ENCODE data around the gene MRPL46.
A peak's percentile ranks its signal among the peaks of the same experiment; 100 is the strongest.

Gene MRPL46

GRCh38 chr15:88467073-88467934 is at the start of gene MRPL46, which contains the start of gene MRPS11:
Gene MRPL46 (minus strand): TSS chr15:88467388. CDS start chr15:88467377, 11 bp downstream.
Gene MRPS11 (plus strand): TSS chr15:88467708. CDS start chr15:88467718, 10 bp downstream.
- Mint-ChIP-seq H3K9me3 (no peaks in the 10 kb centered on the region), H3K4me3 (peak within 1 kb of the TSS; percentile 83), H3K27ac (peak within 1 kb of the TSS; percentile 99), H3K4me1 (peaks cover 33% of the 10 kb centered on the region), H3K36me3 (peaks cover 61% of the 10 kb centered on the region)
- ATAC-seq: peak; percentile 92
- DNase-seq (ENCODE audit: low spot score in 2 of 2): peak; percentile 85 to 95

- no peak for ATAC-seq
- Mint-ChIP-seq H3K36me3 (peaks cover 9% of the 10 kb centered on the region), H3K27ac (no peak overlapping the region), H3K4me1 (no peaks in the 10 kb centered on the region), H3K9me3 (no peaks in the 10 kb centered on the region), H3K4me3 (no peak overlapping the region)
- no peak for DNase-seq (ENCODE audit: low spot score in 2 of 2)
These were observed 46.0 kb upstream of the MRPL46 start for GRCh38 chr15:88513195-88513594.

- ATAC-seq (no peak), DNase-seq (ENCODE audit: low spot score in 2 of 2) (no peak)
- H3K36me3 Mint-ChIP-seq: peaks cover 9% of the 10 kb centered on the region
- no peaks in the 10 kb centered on the region for H3K4me1 Mint-ChIP-seq
- H3K9me3 Mint-ChIP-seq: no peaks in the 10 kb centered on the region
- H3K27ac Mint-ChIP-seq: no peak overlapping the region
- H3K4me3 Mint-ChIP-seq: no peak overlapping the region
These were observed 45.4 kb upstream of the MRPL46 start for GRCh38 chr15:88512601-88513000.

GRCh38 chr15:88512078-88512477 is 44.9 kb upstream of the MRPL46 start:
- H3K9me3 Mint-ChIP-seq: no peaks in the 10 kb centered on the region
- no peak for ATAC-seq
- DNase-seq (ENCODE audit: low spot score in 2 of 2): no peak
- H3K4me3 Mint-ChIP-seq: no peak overlapping the region
- H3K4me1 Mint-ChIP-seq: no peaks in the 10 kb centered on the region
- no peak overlapping the region for H3K27ac Mint-ChIP-seq
- peaks cover 9% of the 10 kb centered on the region for H3K36me3 Mint-ChIP-seq

- Mint-ChIP-seq H3K36me3 (peaks cover 9% of the 10 kb centered on the region), H3K27ac (no peak overlapping the region), H3K4me1 (no peaks in the 10 kb centered on the region), H3K4me3 (no peak overlapping the region), H3K9me3 (no peaks in the 10 kb centered on the region)
- DNase-seq (ENCODE audit: low spot score in 2 of 2) (no peak), ATAC-seq (no peak)
These were observed 44.0 kb upstream of the MRPL46 start for GRCh38 chr15:88511161-88511560.

GRCh38 chr15:88509964-88510363 is 42.8 kb upstream of the MRPL46 start:
- no peaks in the 10 kb centered on the region for H3K9me3 Mint-ChIP-seq
- DNase-seq (ENCODE audit: low spot score in 2 of 2): no peak
- peaks cover 9% of the 10 kb centered on the region for H3K36me3 Mint-ChIP-seq
- H3K4me1 Mint-ChIP-seq: no peaks in the 10 kb centered on the region
- ATAC-seq: no peak
- no peak overlapping the region for H3K27ac Mint-ChIP-seq
- H3K4me3 Mint-ChIP-seq: no peak overlapping the region

GRCh38 chr15:88509321-88509720 is 42.1 kb upstream of the MRPL46 start:
- no peak for ATAC-seq
- Mint-ChIP-seq H3K4me3 (no peak overlapping the region), H3K4me1 (no peaks in the 10 kb centered on the region), H3K27ac (no peak overlapping the region), H3K36me3 (peaks cover 9% of the 10 kb centered on the region), H3K9me3 (no peaks in the 10 kb centered on the region)
- DNase-seq (ENCODE audit: low spot score in 2 of 2): no peak

- Mint-ChIP-seq H3K36me3 (no peaks in the 10 kb centered on the region), H3K27ac (no peak overlapping the region), H3K4me1 (no peaks in the 10 kb centered on the region), H3K9me3 (no peaks in the 10 kb centered on the region), H3K4me3 (no peak overlapping the region)
- no peak for DNase-seq (ENCODE audit: low spot score in 2 of 2)
- ATAC-seq: no peak
These were observed 39.4 kb upstream of the MRPL46 start for GRCh38 chr15:88506628-88507027.

- ATAC-seq: no peak
- DNase-seq (ENCODE audit: low spot score in 2 of 2): no peak
- Mint-ChIP-seq H3K27ac (no peak overlapping the region), H3K36me3 (no peaks in the 10 kb centered on the region), H3K4me1 (no peaks in the 10 kb centered on the region), H3K9me3 (no peaks in the 10 kb centered on the region), H3K4me3 (no peak overlapping the region)
These were observed 38.5 kb upstream of the MRPL46 start for GRCh38 chr15:88505721-88506120.

GRCh38 chr15:88504445-88504844 is 37.3 kb upstream of the MRPL46 start:
- no peak overlapping the region for H3K27ac Mint-ChIP-seq

GRCh38 chr15:88498996-88499395 is 31.8 kb upstream of the MRPL46 start:
- H3K4me1 Mint-ChIP-seq: no peaks in the 10 kb centered on the region
- ATAC-seq (no peak), DNase-seq (ENCODE audit: low spot score in 2 of 2) (no peak)
- H3K9me3 Mint-ChIP-seq: no peaks in the 10 kb centered on the region
- no peaks in the 10 kb centered on the region for H3K36me3 Mint-ChIP-seq
- no peak overlapping the region for H3K27ac Mint-ChIP-seq
- no peak overlapping the region for H3K4me3 Mint-ChIP-seq

More at GRCh38 chr15:88504445-88504844, 37.3 kb upstream of the MRPL46 start:
- DNase-seq (ENCODE audit: low spot score in 2 of 2): no peak
- no peak for ATAC-seq
- H3K9me3 Mint-ChIP-seq: no peaks in the 10 kb centered on the region
- no peak overlapping the region for H3K4me3 Mint-ChIP-seq
- H3K4me1 Mint-ChIP-seq: no peaks in the 10 kb centered on the region
- H3K36me3 Mint-ChIP-seq: no peaks in the 10 kb centered on the region

- Mint-ChIP-seq H3K4me3 (no peak overlapping the region), H3K36me3 (no peaks in the 10 kb centered on the region), H3K4me1 (no peaks in the 10 kb centered on the region), H3K27ac (peak overlapping the region; percentile 6), H3K9me3 (no peaks in the 10 kb centered on the region)
- DNase-seq (ENCODE audit: low spot score in 2 of 2): no peak
- no peak for ATAC-seq
These were observed 30.0 kb upstream of the MRPL46 start for GRCh38 chr15:88497109-88497765.

- H3K27ac Mint-ChIP-seq: no peak overlapping the region
- no peak for ATAC-seq
- H3K4me1 Mint-ChIP-seq: no peaks in the 10 kb centered on the region
- H3K36me3 Mint-ChIP-seq: no peaks in the 10 kb centered on the region
- no peak overlapping the region for H3K4me3 Mint-ChIP-seq
- H3K9me3 Mint-ChIP-seq: no peaks in the 10 kb centered on the region
- no peak for DNase-seq (ENCODE audit: low spot score in 2 of 2)
These were observed 26.7 kb upstream of the MRPL46 start for GRCh38 chr15:88493844-88494243.

GRCh38 chr15:88491158-88491557 is 24.0 kb upstream of the MRPL46 start:
- Mint-ChIP-seq H3K27ac (no peak overlapping the region), H3K36me3 (no peaks in the 10 kb centered on the region), H3K4me1 (no peaks in the 10 kb centered on the region), H3K9me3 (no peaks in the 10 kb centered on the region), H3K4me3 (no peak overlapping the region)
- ATAC-seq: no peak
- no peak for DNase-seq (ENCODE audit: low spot score in 2 of 2)

- peak overlapping the region; percentile 20 for H3K27ac Mint-ChIP-seq
These were observed 22.8 kb upstream of the MRPL46 start for GRCh38 chr15:88490036-88490435.

GRCh38 chr15:88489321-88489720 is 22.1 kb upstream of the MRPL46 start:
- ATAC-seq: no peak
- Mint-ChIP-seq H3K4me1 (no peaks in the 10 kb centered on the region), H3K9me3 (no peaks in the 10 kb centered on the region), H3K4me3 (no peak overlapping the region), H3K36me3 (no peaks in the 10 kb centered on the region), H3K27ac (peak overlapping the region; percentile 20)
- DNase-seq (ENCODE audit: low spot score in 2 of 2): no peak

More at GRCh38 chr15:88490036-88490435, 22.8 kb upstream of the MRPL46 start:
- DNase-seq (ENCODE audit: low spot score in 2 of 2) (no peak), ATAC-seq (no peak)
- Mint-ChIP-seq H3K9me3 (no peaks in the 10 kb centered on the region), H3K36me3 (no peaks in the 10 kb centered on the region), H3K4me3 (no peak overlapping the region), H3K4me1 (no peaks in the 10 kb centered on the region)

Data from stimulated activated effector memory CD8-positive, alpha-beta T cell treated with anti-CD3 and anti-CD28 coated beads, Interleukin-12 subunit alpha, Interleukin-12 subunit beta, amount 100 ng/mL, for 72 hours (primary cell).